GM19452 (cell line): ENCODE data around the gene ZNF418.
"Not testable (repeated sequence)": the region's sequence is repeated elsewhere in the genome, so short reads cannot be mapped to it uniquely, and the experiment has no call there.

Experiments
- ATAC-seq: cut with Tn5 transposase; IDR thresholded peaks from one replicate; pipeline ENCODE4 v1.9.1; 2021; ENCODE audit not compliant: unreplicated experiment

ZNF418 gene

GRCh38 chr19:57890706-57891105, 44.5 kb downstream of the ZNF418 start:
- ATAC-seq = not testable (repeated sequence)

- peak; percentile 70 for ATAC-seq
Observed at GRCh38 chr19:57888560-57889231, 46.5 kb downstream of the ZNF418 start, which contains the start of gene ZNF814. Gene ZNF814, minus strand, starts transcription at chr19:57889037. Its CDS starts 235 bp downstream, at chr19:57888802.

- ATAC-seq = no peak
Observed at GRCh38 chr19:57888107-57888559, 47.1 kb downstream of the ZNF418 start.

GRCh38 chr19:57887195-57887941, 47.8 kb downstream of the ZNF418 start:
- no peak for ATAC-seq

GRCh38 chr19:57886046-57886445, 49.2 kb downstream of the ZNF418 start:
- ATAC-seq = no peak

- not testable (repeated sequence) for ATAC-seq
Observed at GRCh38 chr19:57873883-57874799, 61.1 kb downstream of the ZNF418 start.

- ATAC-seq = no peak
Observed at GRCh38 chr19:57872450-57872849, 62.8 kb downstream of the ZNF418 start.
